Measurements from ENCODE around the gene RIPOR2.

Gene RIPOR2

GRCh38 chr6:24888715-24889370 is 46.9 kb downstream of the RIPOR2 start:
- ChIA-PET POLR2A (no interaction called here), CTCF (interaction anchor here (0.6 to 3.1 kb wide), 7 partner anchors 33 to 308 kb away, joined by 3 to 16 read pairs (median 4); no protein-coding TSS in a partner anchor)
- TF ChIP-seq ZNF501 (tag by site-specific recombination; IDR thresholded peaks at IDR 0.05) (no peak), ZNF664 (tag by site-specific recombination; IDR thresholded peaks at IDR 0.05) (no peak), ZNF24 (tag by site-specific recombination; IDR thresholded peaks at IDR 0.05) (no peak), ZNF121 (tag by site-specific recombination; IDR thresholded peaks at IDR 0.05) (no peak), SP7 (tag by site-specific recombination; IDR thresholded peaks at IDR 0.05) (no peak), ATF2 (tag by site-specific recombination; IDR thresholded peaks at IDR 0.05; ENCODE audit: low read depth) (no peak), RBAK (tag by site-specific recombination; IDR thresholded peaks at IDR 0.05) (no peak), TSHZ1 (tag by site-specific recombination; IDR thresholded peaks at IDR 0.05; ENCODE audit: borderline replicate concordance) (no peak), FEZF1 (tag by site-specific recombination; IDR thresholded peaks at IDR 0.05) (no peak), ZNF621 (tag by site-specific recombination; IDR thresholded peaks at IDR 0.05) (no peak), ZNF132 (tag by site-specific recombination; IDR thresholded peaks at IDR 0.05; ENCODE audit: borderline replicate concordance) (no peak), ZNF221 (tag by site-specific recombination; IDR thresholded peaks at IDR 0.05; ENCODE audit: borderline replicate concordance) (no peak), ZNF10 (tag by site-specific recombination; IDR thresholded peaks at IDR 0.05) (no peak), ZNF639 (tag by site-specific recombination; IDR thresholded peaks at IDR 0.05) (no peak), ZNF148 (tag by site-specific recombination; IDR thresholded peaks at IDR 0.05; ENCODE audit: borderline replicate concordance) (no peak), SCRT1 (tag by site-specific recombination; IDR thresholded peaks at IDR 0.05; ENCODE audit: borderline replicate concordance) (no peak)
- H3K4me1 ChIP-seq (ENCODE audit: control insufficient read depth, insufficient read depth, low read length) = no peaks in the 10 kb centered on the region
- no peak overlapping the region for H3K27ac ChIP-seq (ENCODE audit: extremely low read depth, low read depth, low read length)
- no peaks in the 10 kb centered on the region for H3K9me3 ChIP-seq (ENCODE audit: control insufficient read depth, insufficient read depth, low read depth, low read length)
- no peak overlapping the region for H3K4me3 ChIP-seq (ENCODE audit: low read depth, low read length)
- H3K36me3 ChIP-seq (ENCODE audit: control insufficient read depth in 2 of 2, insufficient read depth in 1 of 2, low read length in 2 of 2) = no peaks in the 10 kb centered on the region

All from HEK293 (cell line).